ENCODE results near the gene ARRB1.

The ARRB1 gene

DNA sequence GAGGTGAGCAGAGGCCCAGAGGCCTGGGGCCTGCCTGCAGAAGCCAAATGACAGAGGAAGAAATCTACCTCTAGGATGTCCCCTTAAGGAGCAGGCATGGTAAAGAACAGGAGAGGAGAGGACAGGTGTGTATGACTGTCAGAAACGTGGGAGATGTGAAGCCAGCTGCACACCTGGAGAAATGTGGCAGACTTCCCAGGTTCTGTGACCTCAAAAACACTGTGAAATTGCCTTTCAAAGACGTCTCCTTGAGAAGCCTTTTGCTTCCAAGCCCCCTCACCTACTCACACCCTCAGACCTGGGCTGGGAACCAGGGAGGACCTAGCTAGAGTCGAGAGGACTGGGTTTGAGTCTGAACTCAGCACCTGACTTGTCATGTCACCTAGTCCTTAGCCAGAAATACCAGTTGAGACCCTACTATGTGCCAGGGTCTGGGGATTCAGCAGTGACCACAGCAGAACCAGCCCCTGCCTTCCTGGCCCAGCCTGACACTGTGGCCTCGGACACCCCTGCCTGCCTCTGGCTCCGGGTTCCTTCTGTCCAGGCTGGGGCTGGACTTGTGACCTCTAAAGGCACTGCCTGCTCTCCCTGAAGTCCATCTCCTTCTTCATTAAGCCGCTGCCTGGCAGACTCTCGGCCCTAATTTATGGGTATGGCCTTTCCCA lies 105.3 kb downstream of the ARRB1 start:
- no peak for TF ChIP-seq CTCF (conservative IDR thresholded peaks at IDR 0.05; ENCODE audit: low read depth, low read length)
- no peak for DNase-seq (ENCODE audit: low read depth)

DNA sequence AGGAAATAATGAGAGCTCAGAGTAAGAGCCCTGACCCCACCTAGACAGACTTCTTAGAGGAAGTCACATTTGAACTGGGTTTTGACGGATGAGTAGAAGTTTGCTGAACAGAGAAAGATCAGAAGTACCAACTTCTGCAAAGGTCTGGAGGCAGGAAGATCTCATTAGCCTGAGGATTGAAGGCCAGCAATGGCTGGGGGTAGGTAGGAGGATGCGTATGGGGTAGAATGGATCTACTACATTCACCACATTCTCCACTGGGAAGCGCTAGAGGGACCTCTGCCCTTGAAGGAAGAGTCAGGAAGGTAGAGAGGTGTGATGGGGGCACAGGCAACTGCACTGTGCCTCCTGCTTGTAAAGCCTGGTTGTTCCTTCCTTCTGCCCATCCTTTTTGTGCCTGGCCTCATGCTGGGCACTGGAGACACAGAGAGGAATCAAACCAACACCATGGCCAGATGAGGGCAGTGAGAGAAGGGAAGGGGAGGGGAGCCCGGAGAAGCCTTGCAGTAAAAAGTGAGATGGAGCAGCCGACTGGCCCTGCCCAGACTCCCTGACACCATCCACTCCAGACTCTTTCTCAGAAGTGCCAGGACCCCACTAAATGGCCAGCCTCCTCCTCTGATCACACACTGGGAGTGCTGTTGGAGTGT lies 106.0 kb downstream of the ARRB1 start:
- peak; percentile 13 for TF ChIP-seq CTCF (conservative IDR thresholded peaks at IDR 0.05; ENCODE audit: low read depth, low read length)
- DNase-seq (ENCODE audit: low read depth), result no peak
- H3K4me3 ChIP-seq (ENCODE audit: low read length), result no peak overlapping the region

More for the DNA sequence above, 105.3 kb downstream of the ARRB1 start:
- no peak overlapping the region for H3K4me3 ChIP-seq (ENCODE audit: low read length)

DNA sequence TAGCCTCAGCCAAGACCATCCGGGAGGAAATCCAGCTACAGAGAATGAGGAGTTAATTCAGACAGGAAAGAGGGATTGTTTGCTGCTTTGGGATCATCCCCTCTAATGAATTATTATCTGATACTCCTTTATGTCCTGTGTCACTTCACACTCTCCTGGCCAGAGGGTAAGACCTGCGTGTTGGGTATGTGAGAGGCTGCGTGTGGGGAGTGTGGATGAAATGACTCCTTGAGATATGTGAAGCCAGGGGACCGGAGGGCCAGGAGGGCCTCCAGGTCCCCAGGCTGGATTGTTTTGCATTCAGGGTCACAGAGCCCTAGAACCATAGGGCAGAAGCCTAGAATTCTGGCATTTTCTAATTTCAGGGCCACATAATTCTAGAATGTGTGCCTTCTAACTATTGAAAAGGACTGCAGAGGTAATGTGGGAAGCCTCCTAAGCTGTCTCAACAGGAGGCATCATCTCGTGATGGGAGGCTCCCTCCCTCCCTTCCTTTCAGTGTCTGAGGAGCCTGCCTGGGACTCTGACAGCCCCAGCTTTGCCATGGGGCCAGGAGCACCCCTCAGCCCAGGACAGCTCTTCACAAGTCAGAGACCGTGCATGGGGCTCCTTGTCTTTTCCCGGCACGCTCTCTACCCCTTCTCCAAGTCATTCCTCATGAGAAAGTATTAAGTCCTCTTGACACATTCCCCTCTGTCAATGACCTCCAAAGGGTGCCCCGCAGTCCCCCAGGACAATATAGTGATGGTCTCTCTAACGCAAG lies 107.2 kb downstream of the ARRB1 start:
- no peak for TF ChIP-seq CTCF (conservative IDR thresholded peaks at IDR 0.05; ENCODE audit: low read depth, low read length)
- no peak for DNase-seq (ENCODE audit: low read depth)
- no peak overlapping the region for H3K4me3 ChIP-seq (ENCODE audit: low read length)

DNA sequence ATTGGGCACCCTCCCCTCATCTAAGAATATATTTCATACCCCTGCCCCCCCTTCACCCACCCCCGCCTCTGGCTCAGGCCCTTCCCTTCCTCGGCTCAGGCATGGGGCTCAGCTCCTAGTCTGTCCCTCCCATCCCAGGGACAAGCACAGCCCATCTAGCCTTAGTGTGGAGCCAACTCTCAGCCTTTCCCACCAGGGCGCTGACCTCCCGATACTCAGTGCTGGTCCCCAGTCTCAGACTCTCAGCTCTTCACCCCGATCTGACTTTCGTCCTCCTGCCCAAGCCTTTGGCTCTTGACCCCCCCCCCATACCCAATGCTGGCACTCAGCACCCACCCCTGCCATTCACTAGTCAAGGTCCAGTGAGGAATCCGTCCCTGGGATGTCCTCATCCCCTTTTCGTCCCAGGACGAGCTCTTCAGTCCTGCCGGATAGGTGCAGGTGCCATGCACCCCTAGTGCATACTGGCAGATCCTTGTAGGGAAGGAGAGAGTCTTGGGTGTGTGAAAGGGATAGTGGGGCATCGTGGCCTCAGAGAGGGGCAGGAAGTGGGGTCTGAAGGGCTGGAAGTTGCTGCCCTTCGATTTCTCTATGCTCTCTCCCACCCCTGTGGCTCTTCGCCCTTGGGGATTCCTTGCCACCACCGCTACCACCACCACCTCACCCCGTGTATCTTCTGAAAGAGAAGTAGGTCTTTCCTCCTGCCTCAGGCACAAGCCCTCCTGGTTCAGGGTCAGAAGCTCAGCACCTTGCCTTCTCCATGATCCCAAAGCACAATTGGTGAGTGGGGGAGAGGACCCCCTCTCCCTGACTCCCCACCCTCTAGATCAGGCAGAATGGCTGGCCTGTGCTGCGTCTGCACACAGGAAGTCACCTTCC lies 108.5 kb downstream of the ARRB1 start:
- H3K4me3 ChIP-seq (ENCODE audit: low read length), result no peak overlapping the region
- DNase-seq (ENCODE audit: low read depth), result no peak
- no peak for TF ChIP-seq CTCF (conservative IDR thresholded peaks at IDR 0.05; ENCODE audit: low read depth, low read length)

DNA sequence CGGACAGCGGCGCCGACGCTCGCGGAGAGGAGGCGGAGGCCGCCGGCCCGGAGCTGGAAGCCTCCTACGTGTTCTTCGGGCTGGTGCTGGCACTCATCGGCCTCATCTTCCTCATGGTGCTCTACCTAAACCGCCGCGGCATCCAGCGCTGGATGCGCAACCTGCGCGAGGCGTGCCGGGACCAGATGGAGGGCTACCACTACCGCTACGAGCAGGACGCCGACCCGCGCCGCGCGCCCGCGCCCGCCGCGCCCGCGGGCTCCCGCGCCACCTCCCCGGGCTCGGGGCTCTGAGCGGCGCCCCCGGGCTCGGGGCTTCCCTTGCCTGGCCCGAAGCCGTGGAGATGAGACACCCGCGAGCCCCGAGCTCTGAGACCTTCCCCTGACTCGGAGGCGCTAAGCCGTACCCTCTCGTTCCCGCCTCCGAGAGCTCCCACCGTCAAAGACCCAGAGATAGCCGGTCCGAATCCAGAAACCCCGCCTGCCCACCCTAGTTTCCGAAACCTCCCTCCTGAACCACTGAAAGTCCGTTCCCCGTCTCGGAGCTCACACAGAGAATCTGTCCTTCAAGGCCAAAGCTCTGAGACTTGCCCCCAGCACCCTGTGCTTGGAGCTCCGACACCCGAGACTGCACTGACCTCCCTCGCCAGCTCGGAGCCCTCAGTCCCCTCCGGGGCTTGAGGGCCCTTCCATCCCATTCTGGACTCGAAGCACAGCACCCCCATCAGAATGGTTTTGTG lies 109.4 kb downstream of the ARRB1 start:
- H3K4me3 ChIP-seq (ENCODE audit: low read length), result peak overlapping the region; percentile 42
- no peak for DNase-seq (ENCODE audit: low read depth)
- TF ChIP-seq CTCF (conservative IDR thresholded peaks at IDR 0.05; ENCODE audit: low read depth, low read length), result no peak

Data from retinal pigment epithelial cell (primary cell).